IPS-18a (cell line): ENCODE data around the gene LCLAT1.

Experiments
- H3K27ac ChIP-seq: one replicate; pipeline ENCODE4 v1.5.1; 2013; ENCODE audit warnings: low read length
- H3K27me3 ChIP-seq: one replicate; pipeline ENCODE4 v1.6.1; 2013; ENCODE audit warnings: mild to moderate bottlenecking, low read length; ENCODE audit not compliant: control insufficient read depth, insufficient read depth
- H3K36me3 ChIP-seq: one replicate; pipeline ENCODE4 v1.6.1; 2013; ENCODE audit warnings: low read depth, low read length; ENCODE audit not compliant: control insufficient read depth
- H3K4me1 ChIP-seq: one replicate; pipeline ENCODE4 v1.6.1; 2013; ENCODE audit warnings: low read depth, low read length; ENCODE audit not compliant: control insufficient read depth
- H3K4me3 ChIP-seq: one replicate; pipeline ENCODE4 v1.5.1; 2013; ENCODE audit warnings: low read length
- H3K9ac ChIP-seq: one replicate; pipeline ENCODE4 v1.6.1; 2013; ENCODE audit warnings: mild to moderate bottlenecking, low read length, moderate library complexity
- H3K9me3 ChIP-seq: one replicate; pipeline ENCODE4 v1.6.1; 2013; ENCODE audit warnings: low read depth, low read length; ENCODE audit not compliant: control insufficient read depth

Gene LCLAT1

GRCh38 chr2:30665761-30666265 lies 218.8 kb downstream of the LCLAT1 start:
- no peaks in the 10 kb centered on the region for H3K27me3 ChIP-seq
- H3K36me3 ChIP-seq, result no peaks in the 10 kb centered on the region
- peaks cover 6% of the 10 kb centered on the region for H3K9me3 ChIP-seq
- H3K27ac ChIP-seq, result no peak overlapping the region
- no peak overlapping the region for H3K9ac ChIP-seq
- no peaks in the 10 kb centered on the region for H3K4me1 ChIP-seq
- H3K4me3 ChIP-seq, result no peak overlapping the region

- H3K36me3 ChIP-seq, result no peaks in the 10 kb centered on the region
- H3K9me3 ChIP-seq, result peaks cover 6% of the 10 kb centered on the region
- H3K4me1 ChIP-seq, result no peaks in the 10 kb centered on the region
- H3K9ac ChIP-seq, result no peak overlapping the region
- no peaks in the 10 kb centered on the region for H3K27me3 ChIP-seq
- H3K4me3 ChIP-seq, result no peak overlapping the region
- no peak overlapping the region for H3K27ac ChIP-seq
These were observed 219.3 kb downstream of the LCLAT1 start for GRCh38 chr2:30666266-30666874.

- Histone ChIP-seq H3K9me3 (peaks cover 6% of the 10 kb centered on the region), H3K27ac (no peak overlapping the region), H3K36me3 (no peaks in the 10 kb centered on the region), H3K9ac (no peak overlapping the region), H3K4me1 (no peaks in the 10 kb centered on the region), H3K27me3 (no peaks in the 10 kb centered on the region), H3K4me3 (no peak overlapping the region)
These were observed 223.4 kb downstream of the LCLAT1 start for GRCh38 chr2:30670453-30670852.

- H3K9ac ChIP-seq, result no peak overlapping the region
- peaks cover 6% of the 10 kb centered on the region for H3K9me3 ChIP-seq
- no peak overlapping the region for H3K4me3 ChIP-seq
- H3K4me1 ChIP-seq, result no peaks in the 10 kb centered on the region
- H3K36me3 ChIP-seq, result no peaks in the 10 kb centered on the region
- H3K27ac ChIP-seq, result no peak overlapping the region
- no peaks in the 10 kb centered on the region for H3K27me3 ChIP-seq
These were observed 226.1 kb downstream of the LCLAT1 start for GRCh38 chr2:30673127-30673526.

GRCh38 chr2:30675758-30676157 lies 228.7 kb downstream of the LCLAT1 start:
- H3K4me1 ChIP-seq, result no peaks in the 10 kb centered on the region

GRCh38 chr2:30677231-30677630 lies 230.2 kb downstream of the LCLAT1 start:
- no peaks in the 10 kb centered on the region for H3K36me3 ChIP-seq
- H3K4me1 ChIP-seq, result no peaks in the 10 kb centered on the region
- H3K27ac ChIP-seq, result no peak overlapping the region
- H3K4me3 ChIP-seq, result no peak overlapping the region
- H3K9ac ChIP-seq, result no peak overlapping the region
- H3K9me3 ChIP-seq, result no peaks in the 10 kb centered on the region
- H3K27me3 ChIP-seq, result no peaks in the 10 kb centered on the region

More at GRCh38 chr2:30675758-30676157, 228.7 kb downstream of the LCLAT1 start:
- no peaks in the 10 kb centered on the region for H3K9me3 ChIP-seq
- no peak overlapping the region for H3K27ac ChIP-seq
- no peaks in the 10 kb centered on the region for H3K36me3 ChIP-seq
- no peak overlapping the region for H3K4me3 ChIP-seq
- no peaks in the 10 kb centered on the region for H3K27me3 ChIP-seq
- no peak overlapping the region for H3K9ac ChIP-seq

GRCh38 chr2:30677861-30678385 lies 230.9 kb downstream of the LCLAT1 start:
- H3K36me3 ChIP-seq, result no peaks in the 10 kb centered on the region
- H3K27me3 ChIP-seq, result no peaks in the 10 kb centered on the region
- H3K9ac ChIP-seq, result no peak overlapping the region
- no peak overlapping the region for H3K27ac ChIP-seq
- no peaks in the 10 kb centered on the region for H3K9me3 ChIP-seq
- H3K4me3 ChIP-seq, result no peak overlapping the region
- no peaks in the 10 kb centered on the region for H3K4me1 ChIP-seq

GRCh38 chr2:30678410-30679137 lies 231.5 kb downstream of the LCLAT1 start:
- H3K36me3 ChIP-seq, result no peaks in the 10 kb centered on the region
- H3K9me3 ChIP-seq, result no peaks in the 10 kb centered on the region
- no peak overlapping the region for H3K4me3 ChIP-seq
- no peaks in the 10 kb centered on the region for H3K4me1 ChIP-seq
- H3K27ac ChIP-seq, result no peak overlapping the region
- H3K9ac ChIP-seq, result no peak overlapping the region
- no peaks in the 10 kb centered on the region for H3K27me3 ChIP-seq

- H3K4me1 ChIP-seq, result no peaks in the 10 kb centered on the region
- H3K36me3 ChIP-seq, result no peaks in the 10 kb centered on the region
- H3K27ac ChIP-seq, result no peak overlapping the region
- no peaks in the 10 kb centered on the region for H3K9me3 ChIP-seq
- no peak overlapping the region for H3K9ac ChIP-seq
- H3K27me3 ChIP-seq, result no peaks in the 10 kb centered on the region
- H3K4me3 ChIP-seq, result no peak overlapping the region
These were observed 232.5 kb downstream of the LCLAT1 start for GRCh38 chr2:30679426-30680088.

GRCh38 chr2:30680121-30680520 lies 233.1 kb downstream of the LCLAT1 start:
- H3K9ac ChIP-seq, result no peak overlapping the region
- no peak overlapping the region for H3K4me3 ChIP-seq
- no peaks in the 10 kb centered on the region for H3K9me3 ChIP-seq
- no peaks in the 10 kb centered on the region for H3K27me3 ChIP-seq
- H3K27ac ChIP-seq, result no peak overlapping the region
- no peaks in the 10 kb centered on the region for H3K4me1 ChIP-seq
- no peaks in the 10 kb centered on the region for H3K36me3 ChIP-seq

- H3K9ac ChIP-seq, result no peak overlapping the region
- no peak overlapping the region for H3K27ac ChIP-seq
- H3K9me3 ChIP-seq, result no peaks in the 10 kb centered on the region
- no peaks in the 10 kb centered on the region for H3K36me3 ChIP-seq
- no peaks in the 10 kb centered on the region for H3K4me1 ChIP-seq
- H3K4me3 ChIP-seq, result no peak overlapping the region
- H3K27me3 ChIP-seq, result no peaks in the 10 kb centered on the region
These were observed 234.0 kb downstream of the LCLAT1 start for GRCh38 chr2:30681022-30681421.
